Astrocyte (in vitro differentiated cells and primary cell): Measurements from ENCODE around the gene ISLR. TPM values are rescaled to one million over a fixed set of nuclear protein-coding genes. Genes with fewer than 3 reads are reported as not detected.

Source experiments
- DNase-seq: peaks from one replicate; pipeline ENCODE4 v3.0.0-alpha.2; 2010; ENCODE audit warnings: low read depth
- FAIRE-seq: peaks from 2 replicates; lab custom pipeline; 2011; peaks lifted over from hg19 to GRCh38; lab: Jason Lieb, UNC
- H2AFZ ChIP-seq: 2 replicates; pipeline ENCODE4 v1.6.0; 2012; ENCODE audit warnings: low read depth, low read length, inconsistent platforms
- H3K27ac ChIP-seq: 2 replicates; pipeline ENCODE4 v1.5.1; 2011; ENCODE audit warnings: low read depth, low read length, inconsistent platforms
- H3K27me3 ChIP-seq: 2 replicates; pipeline ENCODE4 v1.6.0; 2011; ENCODE audit warnings: low read length, inconsistent platforms; ENCODE audit not compliant: insufficient read depth
- H3K36me3 ChIP-seq: 2 replicates; pipeline ENCODE4 v1.5.1; 2011; ENCODE audit warnings: low read length, inconsistent platforms; ENCODE audit not compliant: insufficient read depth
- H3K4me1 ChIP-seq: 2 replicates; pipeline ENCODE4 v1.5.1; 2011; ENCODE audit warnings: low read length, inconsistent platforms; ENCODE audit not compliant: insufficient read depth
- H3K4me2 ChIP-seq: 2 replicates; pipeline ENCODE4 v1.6.0; 2012; ENCODE audit warnings: low read length, inconsistent platforms
- H3K4me3 ChIP-seq: 2 replicates; pipeline ENCODE4 v1.5.1; 2011; ENCODE audit warnings: low read depth, mild to moderate bottlenecking, low read length, inconsistent platforms; ENCODE audit not compliant: insufficient read depth
- H3K79me2 ChIP-seq: 2 replicates; pipeline ENCODE4 v1.6.0; 2012; ENCODE audit warnings: mild to moderate bottlenecking, low read length, inconsistent platforms; ENCODE audit not compliant: insufficient read depth
- H3K9ac ChIP-seq: 2 replicates; pipeline ENCODE4 v1.6.0; 2012; ENCODE audit warnings: mild to moderate bottlenecking, low read length, inconsistent platforms
- H3K9me3 ChIP-seq: 2 replicates; pipeline ENCODE4 v1.5.1; 2012; ENCODE audit warnings: low read depth, mild to moderate bottlenecking, low read length, inconsistent platforms; ENCODE audit not compliant: insufficient read depth
- H4K20me1 ChIP-seq: 2 replicates; pipeline ENCODE4 v1.6.0; 2012; ENCODE audit warnings: low read length, inconsistent platforms; ENCODE audit not compliant: insufficient read depth
- H3K27ac Mint-ChIP-seq: one replicate; pipeline ENCODE4 v1.8.0; 2021; ENCODE audit warnings: mild to moderate bottlenecking, mixed read lengths; ENCODE audit not compliant: unreplicated experiment
- H3K27me3 Mint-ChIP-seq: one replicate; pipeline ENCODE4 v1.8.0; 2021; ENCODE audit warnings: low read depth, mixed read lengths; ENCODE audit not compliant: unreplicated experiment
- H3K36me3 Mint-ChIP-seq: one replicate; pipeline ENCODE4 v1.8.0; 2021; ENCODE audit warnings: low read depth, mixed read lengths; ENCODE audit not compliant: unreplicated experiment
- H3K4me1 Mint-ChIP-seq: one replicate; pipeline ENCODE4 v1.8.0; 2021; ENCODE audit warnings: low read depth, mixed read lengths; ENCODE audit not compliant: unreplicated experiment
- H3K4me3 Mint-ChIP-seq: one replicate; pipeline ENCODE4 v1.8.0; 2021; ENCODE audit warnings: mild to moderate bottlenecking, moderate library complexity, mixed read lengths; ENCODE audit not compliant: unreplicated experiment
- H3K9me3 Mint-ChIP-seq: one replicate; pipeline ENCODE4 v1.8.0; 2021; ENCODE audit warnings: mild to moderate bottlenecking, mixed read lengths; ENCODE audit not compliant: unreplicated experiment
- CTCF ChIP-seq: IDR thresholded peaks from 2 replicates; pipeline ENCODE4 v1.5.1; 2011; ENCODE audit warnings: low read depth, mild to moderate bottlenecking, inconsistent platforms, low read length, moderate library complexity; ENCODE audit not compliant: insufficient read depth
- EZH2 ChIP-seq: IDR thresholded peaks from 2 replicates; pipeline ENCODE4 v1.6.1; 2012; ENCODE audit warnings: mild to moderate bottlenecking, low read length, inconsistent platforms; ENCODE audit not compliant: insufficient read depth
- total RNA-seq: library from RNA; stranded (reverse); gene quantifications from 2 replicates; pipeline ENCODE4 v1.2.1, GENCODE V29; 2021

ISLR gene
- total RNA-seq, 1 donor from 2014 or later, result 1.6 TPM

DNA sequence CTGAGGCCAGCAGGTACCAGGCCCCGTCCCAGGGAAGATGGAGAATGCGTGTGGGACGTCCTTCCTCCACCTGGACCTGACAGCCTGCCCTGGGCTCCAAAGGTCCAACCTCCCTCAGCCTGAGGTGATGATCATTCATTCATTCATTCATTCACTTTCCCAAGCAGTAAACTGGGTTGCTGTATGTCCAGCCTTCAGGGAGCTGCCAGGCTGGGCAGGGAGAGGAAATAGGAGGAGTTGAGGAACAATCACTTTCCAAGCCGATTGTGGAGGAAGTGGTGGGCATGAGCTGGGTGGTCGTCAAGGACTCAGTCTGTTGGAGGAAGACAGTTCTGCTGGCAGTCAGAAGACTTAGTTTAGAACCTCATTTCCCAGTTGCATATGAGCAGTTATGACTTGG is 52.4 kb downstream of the ISLR start:
- no peaks in the 10 kb centered on the region for H3K36me3 Mint-ChIP-seq
- no peak overlapping the region for H3K4me3 Mint-ChIP-seq
- TF ChIP-seq CTCF (no peak), EZH2 (no peak)
- peaks cover 6% of the 10 kb centered on the region for H3K27me3 ChIP-seq
- DNase-seq, result no peak
- H3K4me1 ChIP-seq, result peaks cover 24% of the 10 kb centered on the region
- H3K36me3 ChIP-seq, result no peaks in the 10 kb centered on the region
- peaks cover 44% of the 10 kb centered on the region for H3K27me3 Mint-ChIP-seq
- H3K4me2 ChIP-seq, result no peak overlapping the region
- H3K9ac ChIP-seq, result no peak overlapping the region
- no peak overlapping the region for H3K4me3 ChIP-seq
- no peak overlapping the region for H3K27ac ChIP-seq
- H3K4me1 Mint-ChIP-seq, result peaks cover 24% of the 10 kb centered on the region
- H3K9me3 ChIP-seq, result no peaks in the 10 kb centered on the region
- no peak for FAIRE-seq
- no peaks in the 10 kb centered on the region for H3K9me3 Mint-ChIP-seq
- no peak overlapping the region for H2AFZ ChIP-seq
- no peaks in the 10 kb centered on the region for H4K20me1 ChIP-seq
- H3K79me2 ChIP-seq, result no peaks in the 10 kb centered on the region
- no peak overlapping the region for H3K27ac Mint-ChIP-seq

Other genes starting within 250 kb of the ISLR start
- gene LOXL1, start 247.2 kb upstream of the ISLR start, total RNA-seq, result 280 and 384 TPM in 2 replicates
- gene STOML1, start 181.4 kb upstream of the ISLR start, total RNA-seq, result 12.4 and 16.6 TPM in 2 replicates
- gene PML, start 179.0 kb upstream of the ISLR start, total RNA-seq, result 116 and 119 TPM in 2 replicates
- gene GOLGA6A, start 91.2 kb upstream of the ISLR start, total RNA-seq, result 0.30 and 0.31 TPM in 2 replicates
- 0.14 and 0.19 TPM in 2 replicates for gene ISLR2, start 43.1 kb upstream of the ISLR start, total RNA-seq
- gene STRA6, start 29.1 kb downstream of the ISLR start, total RNA-seq, result 7.2 and 13.7 TPM in 2 replicates
- 0.41 and 0.96 TPM in 2 replicates for gene CCDC33, start 62.6 kb downstream of the ISLR start, total RNA-seq
- gene CYP11A1, start 193.9 kb downstream of the ISLR start, total RNA-seq, result 0.43 and 0.60 TPM in 2 replicates